Hepatocyte (in vitro differentiated cells): ENCODE data around the gene ARHGEF9.

Experiments used
- CTCF ChIP-seq: fragments of 200-600 bp; sonication (generic); IDR thresholded peaks from 2 replicates; pipeline ENCODE4 v1.5.1; 2016; ENCODE audit warnings: antibody characterized with exemption, mild to moderate bottlenecking; ENCODE audit not compliant: poor library complexity
- EZH2 ChIP-seq: fragments of 200-600 bp; sonication (generic); IDR thresholded peaks from 2 replicates; pipeline ENCODE4 v1.6.1; 2016; ENCODE audit warnings: antibody characterized with exemption, mild to moderate bottlenecking, borderline replicate concordance
- EZH2phosphoT487 ChIP-seq: fragments of 200-600 bp; sonication (generic); IDR thresholded peaks from one replicate; pipeline ENCODE4 v1.6.1; 2018; ENCODE audit warnings: antibody characterized with exemption, mild to moderate bottlenecking, low read depth, moderate library complexity; ENCODE audit not compliant: unreplicated experiment, severe bottlenecking

- TF ChIP-seq CTCF (no peak), EZH2phosphoT487 (no peak), EZH2 (no peak)
These were observed 127.2 kb downstream of the ARHGEF9 start for GRCh38 chrX:63657821-63658220.
